HEK293 (cell line): ENCODE measurements around the gene LMBR1.

Experiments used
- CTCF ChIA-PET: fragments of 350-600 bp; formaldehyde crosslinking; extraction: SDS; loops from one replicate; lab custom pipeline; 2021; ENCODE audit warnings: antibody characterized with exemption; lab: Yijun Ruan, JAX
- POLR2A ChIA-PET: fragments of 300-600 bp; formaldehyde crosslinking; extraction: SDS; loops from one replicate; lab custom pipeline; 2020; ENCODE audit warnings: antibody characterized with exemption, inconsistent platforms; lab: Yijun Ruan, JAX
- H3K27ac ChIP-seq: fragments of 200-500 bp; sonication (Bioruptor generic); 2 replicates; pipeline ENCODE4 v1.5.1; 2014; ENCODE audit warnings: low read depth, low read length, control low read depth, inconsistent platforms; ENCODE audit errors: extremely low read depth
- H3K36me3 ChIP-seq, 2 experiments: fragments of 200-500 bp in 1 of 2; sonication (Bioruptor generic) in 1 of 2; 1 replicate in 1 of 2; 2 replicates in 1 of 2; pipeline ENCODE4 v1.5.1; 2014 to 2017; ENCODE audit warnings: inconsistent platforms in 2 of 2, low read length in 2 of 2; ENCODE audit not compliant: control insufficient read depth in 2 of 2, insufficient read depth in 1 of 2
- H3K4me1 ChIP-seq: fragments of 200-500 bp; sonication (Bioruptor generic); 2 replicates; pipeline ENCODE4 v1.5.1; 2014; ENCODE audit warnings: mild to moderate bottlenecking, low read length, inconsistent platforms; ENCODE audit not compliant: control insufficient read depth, insufficient read depth
- H3K4me3 ChIP-seq: 2 replicates; pipeline ENCODE4 v1.5.1; 2011; ENCODE audit warnings: low read depth, mild to moderate bottlenecking, control low read depth, low read length, moderate library complexity
- H3K9me3 ChIP-seq: fragments of 200-500 bp; sonication (Bioruptor generic); 2 replicates; pipeline ENCODE4 v1.5.1; 2014; ENCODE audit warnings: low read depth, low read length, inconsistent platforms; ENCODE audit not compliant: control insufficient read depth, insufficient read depth
- EGR2 ChIP-seq: fragments of 450-650 bp; formaldehyde crosslinking; IDR thresholded peaks from 2 replicates; pipeline ENCODE4 v1.5.1; 2016; ENCODE audit warnings: low read depth, missing biosample characterization, missing genetic modification characterization
- HOXC10 ChIP-seq: sonication (generic); formaldehyde crosslinking; IDR thresholded peaks from 2 replicates; pipeline ENCODE4 v1.8.1; 2023; ENCODE audit warnings: mild to moderate bottlenecking, missing genetic modification reagents
- KLF10 ChIP-seq: fragments of 450-650 bp; IDR thresholded peaks from 2 replicates; pipeline ENCODE4 v1.5.1; 2018; ENCODE audit warnings: missing biosample characterization, mild to moderate bottlenecking, missing genetic modification characterization
- KLF7 ChIP-seq: fragments of 450-650 bp; formaldehyde crosslinking; IDR thresholded peaks from 2 replicates; pipeline ENCODE4 v1.5.1; 2016; ENCODE audit warnings: missing biosample characterization, missing genetic modification characterization, borderline replicate concordance
- MEIS1 ChIP-seq: sonication (generic); formaldehyde crosslinking; IDR thresholded peaks from 2 replicates; pipeline ENCODE4 v1.8.1; 2022; ENCODE audit warnings: missing genetic modification reagents, mild to moderate bottlenecking, borderline replicate concordance
- PRDM1 ChIP-seq: fragments of 450-650 bp; formaldehyde crosslinking; IDR thresholded peaks from 2 replicates; pipeline ENCODE4; 2016; ENCODE audit warnings: missing biosample characterization, missing genetic modification characterization
- SP2 ChIP-seq: fragments of 450-650 bp; formaldehyde crosslinking; IDR thresholded peaks from 2 replicates; pipeline ENCODE4 v1.5.1; 2016; ENCODE audit warnings: missing biosample characterization, missing genetic modification characterization
- SP7 ChIP-seq: fragments of 450-650 bp; formaldehyde crosslinking; IDR thresholded peaks from 2 replicates; pipeline ENCODE4 v1.5.1; 2016; ENCODE audit warnings: missing biosample characterization, missing genetic modification characterization
- ZNF10 ChIP-seq: fragments of 450-650 bp; formaldehyde crosslinking; IDR thresholded peaks from 2 replicates; pipeline ENCODE4 v1.5.1; 2017; ENCODE audit warnings: missing biosample characterization, missing genetic modification characterization
- ZNF114 ChIP-seq: fragments of 450-650 bp; formaldehyde crosslinking; IDR thresholded peaks from 2 replicates; pipeline ENCODE4 v1.5.0; 2017; ENCODE audit warnings: missing biosample characterization, missing genetic modification characterization
- ZNF175 ChIP-seq: fragments of 450-650 bp; formaldehyde crosslinking; IDR thresholded peaks from 2 replicates; pipeline ENCODE4 v1.5.1; 2016; ENCODE audit warnings: missing biosample characterization, missing genetic modification characterization
- ZNF184 ChIP-seq: fragments of 450-650 bp; IDR thresholded peaks from 2 replicates; pipeline ENCODE4 v1.5.1; 2018; ENCODE audit warnings: missing biosample characterization, mild to moderate bottlenecking, missing genetic modification characterization
- ZNF311 ChIP-seq: fragments of 450-650 bp; formaldehyde crosslinking; IDR thresholded peaks from 2 replicates; pipeline ENCODE4 v1.5.1; 2017; ENCODE audit warnings: missing biosample characterization, missing genetic modification characterization, borderline replicate concordance
- ZNF549 ChIP-seq: fragments of 450-650 bp; IDR thresholded peaks from 2 replicates; pipeline ENCODE4 v1.5.1; 2018; ENCODE audit warnings: missing biosample characterization, missing genetic modification characterization, mild to moderate bottlenecking, inconsistent platforms, moderate library complexity
- ZNF610 ChIP-seq: fragments of 450-650 bp; formaldehyde crosslinking; IDR thresholded peaks from 2 replicates; pipeline ENCODE4 v1.5.1; 2016; ENCODE audit warnings: missing biosample characterization, missing genetic modification characterization, borderline replicate concordance
- ZNF621 ChIP-seq: fragments of 450-650 bp; formaldehyde crosslinking; IDR thresholded peaks from 2 replicates; pipeline ENCODE4 v1.5.1; 2017; ENCODE audit warnings: missing biosample characterization, missing genetic modification characterization
- ZNF624 ChIP-seq: fragments of 450-650 bp; formaldehyde crosslinking; IDR thresholded peaks from 2 replicates; pipeline ENCODE4 v1.5.1; 2017; ENCODE audit warnings: missing biosample characterization, missing genetic modification characterization
- ZNF664 ChIP-seq: fragments of 450-650 bp; formaldehyde crosslinking; IDR thresholded peaks from 2 replicates; pipeline ENCODE4 v1.5.1; 2016; ENCODE audit warnings: missing biosample characterization, missing genetic modification characterization
- ZNF701 ChIP-seq: fragments of 450-650 bp; formaldehyde crosslinking; IDR thresholded peaks from 2 replicates; pipeline ENCODE4 v1.5.1; 2016; ENCODE audit warnings: missing biosample characterization, missing genetic modification characterization
- ZNF791 ChIP-seq: fragments of 450-650 bp; formaldehyde crosslinking; IDR thresholded peaks from 2 replicates; pipeline ENCODE4 v1.5.1; 2016; ENCODE audit warnings: missing biosample characterization, missing genetic modification characterization
- ZNF792 ChIP-seq: fragments of 450-650 bp; formaldehyde crosslinking; IDR thresholded peaks from 2 replicates; pipeline ENCODE4 v1.5.1; 2016; ENCODE audit warnings: missing biosample characterization, missing genetic modification characterization
- TF ChIP-seq, protein P1 (sequence below): fragments of 450-650 bp; formaldehyde crosslinking; IDR thresholded peaks from 2 replicates; pipeline ENCODE4 v1.5.1; 2017; ENCODE audit warnings: missing biosample characterization, missing genetic modification characterization
- TF ChIP-seq, protein P2 (sequence below): fragments of 450-650 bp; formaldehyde crosslinking; IDR thresholded peaks from 2 replicates; pipeline ENCODE4 v1.5.1; 2016; ENCODE audit warnings: missing biosample characterization, missing genetic modification characterization
- TF ChIP-seq, protein P3 (sequence below): fragments of 450-650 bp; formaldehyde crosslinking; IDR thresholded peaks from 2 replicates; pipeline ENCODE4 v1.5.1; 2016; ENCODE audit warnings: missing biosample characterization, missing genetic modification characterization

The LMBR1 gene

DNA sequence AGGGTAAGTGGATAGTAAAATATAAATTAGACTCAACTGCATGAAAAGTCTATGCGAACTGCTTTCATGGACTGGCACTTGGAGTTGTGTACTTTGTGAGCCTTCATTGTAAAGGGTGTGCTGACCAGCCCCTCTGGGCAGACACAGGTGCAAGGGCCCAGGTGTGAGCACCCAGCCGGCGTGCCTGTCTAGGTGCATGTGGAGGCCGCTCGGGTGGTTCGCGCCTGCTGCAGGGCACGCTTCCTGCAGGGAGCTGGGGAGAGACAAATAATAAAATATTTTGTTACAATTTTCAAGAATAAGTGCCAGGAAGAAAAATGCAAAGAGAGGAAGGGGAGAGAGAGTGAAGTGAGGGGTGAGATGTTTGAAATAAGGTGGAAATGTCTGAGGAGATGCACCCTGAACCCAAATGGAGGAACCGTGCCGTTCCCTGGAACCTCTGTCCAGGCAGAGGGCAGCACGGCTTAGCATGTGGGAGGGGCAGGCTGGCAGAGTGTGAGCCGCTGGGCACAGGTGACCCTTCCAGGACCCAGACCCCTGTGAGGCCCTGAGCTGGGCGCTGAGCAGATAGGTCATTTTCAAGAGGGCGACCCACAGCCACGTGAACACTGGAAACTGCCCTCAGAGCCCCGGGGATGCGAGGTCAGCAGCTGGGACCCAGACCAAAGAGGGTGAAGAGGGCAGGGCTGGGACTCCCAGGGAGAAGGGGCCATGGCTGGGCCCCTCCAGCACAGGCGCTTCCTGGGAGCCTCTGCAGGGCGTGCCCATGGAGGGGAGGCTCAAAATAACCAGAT is 223.8 kb downstream of the LMBR1 start:
- peaks cover 0 to 31% of the 10 kb centered on the region in 2 experiments; a peak in 1 of 3 replicates for H3K36me3 ChIP-seq
- CTCF ChIA-PET: no interaction called here
- POLR2A ChIA-PET: no interaction called here

DNA sequence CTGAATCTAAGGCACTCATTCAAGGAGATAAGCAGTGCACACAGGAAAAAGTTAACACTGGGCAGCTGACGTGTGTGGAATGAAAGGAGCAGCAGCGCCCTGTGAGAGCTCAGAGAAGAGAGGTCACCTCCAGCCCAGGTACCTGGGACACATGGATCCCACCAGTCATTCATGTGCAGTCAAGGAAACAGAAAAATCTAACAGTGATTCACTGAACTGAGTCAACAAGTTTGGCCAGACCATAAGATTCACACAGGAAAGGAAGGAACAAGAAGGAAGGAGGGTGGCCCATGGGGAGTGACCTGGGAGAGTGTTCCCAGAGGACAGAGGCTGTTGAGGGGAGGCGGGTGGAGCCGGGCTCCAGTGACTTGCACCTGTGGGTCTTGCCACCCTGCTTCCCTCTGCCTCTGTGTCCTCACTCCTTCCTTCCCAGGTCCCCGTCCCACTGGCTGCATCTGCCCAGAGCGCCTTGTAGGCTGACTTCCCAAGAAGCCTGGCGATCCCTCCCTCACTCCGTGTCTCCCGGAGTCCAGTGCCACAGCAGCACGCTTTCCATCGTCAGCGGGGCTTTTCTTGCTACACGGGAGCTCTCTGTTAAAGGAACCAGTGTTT is 224.7 kb downstream of the LMBR1 start:
- ChIA-PET POLR2A (no interaction called here), CTCF (interaction anchor here (0.5 kb wide), 1 partner anchor 715 kb away, joined by 3 read pairs; no protein-coding TSS in a partner anchor)
- H3K27ac ChIP-seq: no peak overlapping the region
- no peaks in the 10 kb centered on the region for H3K4me1 ChIP-seq
- TF ChIP-seq ZNF792 (no peak), PRDM1 (tag by site-specific recombination) (no peak), ZNF624 (tag by site-specific recombination) (no peak)
- TF ChIP-seq, protein P1, sequence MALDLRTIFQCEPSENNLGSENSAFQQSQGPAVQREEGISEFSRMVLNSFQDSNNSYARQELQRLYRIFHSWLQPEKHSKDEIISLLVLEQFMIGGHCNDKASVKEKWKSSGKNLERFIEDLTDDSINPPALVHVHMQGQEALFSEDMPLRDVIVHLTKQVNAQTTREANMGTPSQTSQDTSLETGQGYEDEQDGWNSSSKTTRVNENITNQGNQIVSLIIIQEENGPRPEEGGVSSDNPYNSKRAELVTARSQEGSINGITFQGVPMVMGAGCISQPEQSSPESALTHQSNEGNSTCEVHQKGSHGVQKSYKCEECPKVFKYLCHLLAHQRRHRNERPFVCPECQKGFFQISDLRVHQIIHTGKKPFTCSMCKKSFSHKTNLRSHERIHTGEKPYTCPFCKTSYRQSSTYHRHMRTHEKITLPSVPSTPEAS (tag by site-specific recombination): no peak
- peaks cover 0 to 26% of the 10 kb centered on the region in 2 experiments; a peak in 1 of 3 replicates for H3K36me3 ChIP-seq
- no peak overlapping the region for H3K4me3 ChIP-seq
- no peaks in the 10 kb centered on the region for H3K9me3 ChIP-seq

More for the DNA sequence above, 223.8 kb downstream of the LMBR1 start:
- Histone ChIP-seq H3K4me1 (no peaks in the 10 kb centered on the region), H3K4me3 (no peak overlapping the region), H3K27ac (no peak overlapping the region), H3K9me3 (no peaks in the 10 kb centered on the region)
- no peak for TF ChIP-seq HOXC10 (CRISPR knock-in tag)
- TF ChIP-seq ZNF184 (tag by site-specific recombination): no peak
- TF ChIP-seq ZNF175 (tag by site-specific recombination): no peak
- TF ChIP-seq ZNF10 (tag by site-specific recombination): no peak
- TF ChIP-seq ZNF701 (tag by site-specific recombination): no peak

DNA sequence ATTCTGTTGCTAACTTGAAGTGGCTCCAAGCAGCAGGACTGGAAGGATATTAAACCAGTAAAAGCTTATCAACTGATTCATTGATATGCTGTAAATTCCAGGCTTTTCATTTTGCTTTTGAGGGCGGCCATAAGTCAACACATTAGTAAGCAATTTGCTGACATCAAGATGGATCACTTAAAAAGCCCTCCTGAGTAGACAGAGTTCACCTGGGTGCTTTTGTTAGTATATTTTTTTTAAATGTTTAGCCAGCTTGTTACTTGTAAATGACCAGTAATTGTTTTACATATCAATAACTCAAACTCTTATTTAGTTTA is 225.9 kb downstream of the LMBR1 start:
- ChIA-PET CTCF (no interaction called here), POLR2A (interaction anchor here (0.5 kb wide), 1 partner anchor 204 kb away, joined by 3 read pairs; no protein-coding TSS in a partner anchor)
- Histone ChIP-seq H3K4me3 (no peak overlapping the region), H3K4me1 (no peaks in the 10 kb centered on the region), H3K9me3 (no peaks in the 10 kb centered on the region), H3K27ac (no peak overlapping the region), H3K36me3 (peaks cover 0 to 18% of the 10 kb centered on the region in 2 experiments; a peak in 1 of 3 replicates)
- TF ChIP-seq ZNF610 (tag by site-specific recombination): no peak
- TF ChIP-seq, protein P2, sequence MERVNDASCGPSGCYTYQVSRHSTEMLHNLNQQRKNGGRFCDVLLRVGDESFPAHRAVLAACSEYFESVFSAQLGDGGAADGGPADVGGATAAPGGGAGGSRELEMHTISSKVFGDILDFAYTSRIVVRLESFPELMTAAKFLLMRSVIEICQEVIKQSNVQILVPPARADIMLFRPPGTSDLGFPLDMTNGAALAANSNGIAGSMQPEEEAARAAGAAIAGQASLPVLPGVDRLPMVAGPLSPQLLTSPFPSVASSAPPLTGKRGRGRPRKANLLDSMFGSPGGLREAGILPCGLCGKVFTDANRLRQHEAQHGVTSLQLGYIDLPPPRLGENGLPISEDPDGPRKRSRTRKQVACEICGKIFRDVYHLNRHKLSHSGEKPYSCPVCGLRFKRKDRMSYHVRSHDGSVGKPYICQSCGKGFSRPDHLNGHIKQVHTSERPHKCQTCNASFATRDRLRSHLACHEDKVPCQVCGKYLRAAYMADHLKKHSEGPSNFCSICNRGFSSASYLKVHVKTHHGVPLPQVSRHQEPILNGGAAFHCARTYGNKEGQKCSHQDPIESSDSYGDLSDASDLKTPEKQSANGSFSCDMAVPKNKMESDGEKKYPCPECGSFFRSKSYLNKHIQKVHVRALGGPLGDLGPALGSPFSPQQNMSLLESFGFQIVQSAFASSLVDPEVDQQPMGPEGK (tag by site-specific recombination): no peak
- TF ChIP-seq ZNF791: no peak
- no peak for TF ChIP-seq ZNF664 (tag by site-specific recombination)
- no peak for TF ChIP-seq ZNF549
- TF ChIP-seq SP2: no peak
- no peak for TF ChIP-seq KLF7 (tag by site-specific recombination)
- TF ChIP-seq SP7 (tag by site-specific recombination): no peak
- TF ChIP-seq, protein P3, sequence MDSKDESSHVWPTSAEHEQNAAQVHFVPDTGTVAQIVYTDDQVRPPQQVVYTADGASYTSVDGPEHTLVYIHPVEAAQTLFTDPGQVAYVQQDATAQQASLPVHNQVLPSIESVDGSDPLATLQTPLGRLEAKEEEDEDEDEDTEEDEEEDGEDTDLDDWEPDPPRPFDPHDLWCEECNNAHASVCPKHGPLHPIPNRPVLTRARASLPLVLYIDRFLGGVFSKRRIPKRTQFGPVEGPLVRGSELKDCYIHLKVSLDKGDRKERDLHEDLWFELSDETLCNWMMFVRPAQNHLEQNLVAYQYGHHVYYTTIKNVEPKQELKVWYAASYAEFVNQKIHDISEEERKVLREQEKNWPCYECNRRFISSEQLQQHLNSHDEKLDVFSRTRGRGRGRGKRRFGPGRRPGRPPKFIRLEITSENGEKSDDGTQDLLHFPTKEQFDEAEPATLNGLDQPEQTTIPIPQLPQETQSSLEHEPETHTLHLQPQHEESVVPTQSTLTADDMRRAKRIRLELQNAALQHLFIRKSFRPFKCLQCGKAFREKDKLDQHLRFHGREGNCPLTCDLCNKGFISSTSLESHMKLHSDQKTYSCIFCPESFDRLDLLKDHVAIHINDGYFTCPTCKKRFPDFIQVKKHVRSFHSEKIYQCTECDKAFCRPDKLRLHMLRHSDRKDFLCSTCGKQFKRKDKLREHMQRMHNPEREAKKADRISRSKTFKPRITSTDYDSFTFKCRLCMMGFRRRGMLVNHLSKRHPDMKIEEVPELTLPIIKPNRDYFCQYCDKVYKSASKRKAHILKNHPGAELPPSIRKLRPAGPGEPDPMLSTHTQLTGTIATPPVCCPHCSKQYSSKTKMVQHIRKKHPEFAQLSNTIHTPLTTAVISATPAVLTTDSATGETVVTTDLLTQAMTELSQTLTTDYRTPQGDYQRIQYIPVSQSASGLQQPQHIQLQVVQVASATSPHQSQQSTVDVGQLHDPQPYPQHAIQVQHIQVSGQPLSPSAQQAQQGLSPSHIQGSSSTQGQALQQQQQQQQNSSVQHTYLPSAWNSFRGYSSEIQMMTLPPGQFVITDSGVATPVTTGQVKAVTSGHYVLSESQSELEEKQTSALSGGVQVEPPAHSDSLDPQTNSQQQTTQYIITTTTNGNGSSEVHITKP: no peak
- TF ChIP-seq ZNF311 (tag by site-specific recombination): no peak
- TF ChIP-seq EGR2 (tag by site-specific recombination): no peak
- TF ChIP-seq MEIS1 (CRISPR knock-in tag): no peak
- TF ChIP-seq ZNF621 (tag by site-specific recombination): no peak
- TF ChIP-seq ZNF114 (tag by site-specific recombination): no peak
- no peak for TF ChIP-seq KLF10
